MCF 10A (cell line): ENCODE measurements around the gene HABP2. TPM values are rescaled to one million over a fixed set of nuclear protein-coding genes. Genes with fewer than 3 reads are reported as not detected.

Experiments
- BruUV-seq: library from RNA; stranded (reverse); fragments of 400-500 nt; replicated peaks from 2 replicates; lab custom pipeline; 2021; lab: Mats Ljungman, UMichigan
- CTCF ChIA-PET: fragments of 300-600 bp; sonication (Branson Sonifier 250); formaldehyde crosslinking; extraction: SDS; loops from one replicate; lab custom pipeline; 2021; ENCODE audit warnings: antibody characterized with exemption, inconsistent platforms; lab: Yijun Ruan, JAX
- POLR2A ChIA-PET: fragments of 300-600, 350-650 bp; sonication (Branson Sonifier 250); formaldehyde crosslinking; extraction: SDS; loops from one replicate; lab custom pipeline; 2020; ENCODE audit warnings: antibody characterized with exemption, inconsistent platforms; lab: Yijun Ruan, JAX
- DNase-seq: peaks from one replicate; pipeline ENCODE4 v3.0.0-alpha.2; 2018; ENCODE audit not compliant: unreplicated experiment
- H3K27ac Mint-ChIP-seq: one replicate; pipeline ENCODE4 v1.8.0; 2022; ENCODE audit warnings: mild to moderate bottlenecking, low read depth, mixed read lengths; ENCODE audit not compliant: unreplicated experiment
- H3K27me3 Mint-ChIP-seq: one replicate; pipeline ENCODE4 v1.8.0; 2022; ENCODE audit warnings: mixed read lengths; ENCODE audit not compliant: insufficient read depth, unreplicated experiment
- H3K36me3 Mint-ChIP-seq: one replicate; pipeline ENCODE4 v1.8.0; 2022; ENCODE audit warnings: mild to moderate bottlenecking, moderate library complexity, mixed read lengths; ENCODE audit not compliant: insufficient read depth, unreplicated experiment
- H3K4me1 Mint-ChIP-seq: one replicate; pipeline ENCODE4 v1.8.0; 2022; ENCODE audit warnings: mixed read lengths; ENCODE audit not compliant: insufficient read depth, unreplicated experiment
- H3K4me3 Mint-ChIP-seq: one replicate; pipeline ENCODE4 v1.8.0; 2022; ENCODE audit warnings: mild to moderate bottlenecking, moderate library complexity, mixed read lengths; ENCODE audit not compliant: unreplicated experiment
- H3K9me3 Mint-ChIP-seq: one replicate; pipeline ENCODE4 v1.8.0; 2022; ENCODE audit warnings: mixed read lengths; ENCODE audit not compliant: unreplicated experiment
- intact Hi-C: fragments of 100-400 bp; cut with micrococcal nuclease; formaldehyde crosslinking; loops from 2 replicates; pipeline ENCODE4 v1.14.1; 2022
- total RNA-seq: library from RNA; stranded (reverse); gene quantifications from 2 replicates; pipeline ENCODE4 v1.2.3, GENCODE V29; 2022
- TF ChIP-seq, protein P1 (sequence below): fragments of 200-600 bp; IDR thresholded peaks from one replicate; pipeline ENCODE4 v1.8.0; 2022; ENCODE audit warnings: antibody characterized with exemption, mild to moderate bottlenecking; ENCODE audit not compliant: unreplicated experiment

HABP2 gene
- total RNA-seq, 1 experiment from 2014 or later = not detected

DNA sequence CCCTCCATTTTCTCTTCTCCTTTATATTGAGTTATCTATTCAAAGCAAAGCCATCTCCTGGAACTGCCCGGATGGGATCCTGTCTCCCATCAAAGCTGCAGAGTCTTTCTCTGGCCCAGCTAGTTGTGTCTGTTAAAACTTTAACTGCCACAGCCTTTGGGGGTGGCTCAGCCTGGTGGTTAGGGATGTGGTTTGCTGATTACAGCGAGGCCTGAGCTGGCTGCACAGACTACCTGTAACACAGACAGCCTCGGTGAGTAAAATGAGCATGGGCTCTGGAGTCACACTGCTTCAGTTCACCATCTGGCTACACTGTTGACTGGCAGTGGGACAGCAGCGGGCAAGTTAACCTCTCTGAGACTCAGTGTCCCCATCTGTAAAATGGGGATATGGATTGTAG, 18.4 kb upstream of the HABP2 start:
- H3K27me3 Mint-ChIP-seq = peaks cover 63% of the 10 kb centered on the region
- intact Hi-C loops = no loop called here
- no peak overlapping the region for H3K4me3 Mint-ChIP-seq

DNA sequence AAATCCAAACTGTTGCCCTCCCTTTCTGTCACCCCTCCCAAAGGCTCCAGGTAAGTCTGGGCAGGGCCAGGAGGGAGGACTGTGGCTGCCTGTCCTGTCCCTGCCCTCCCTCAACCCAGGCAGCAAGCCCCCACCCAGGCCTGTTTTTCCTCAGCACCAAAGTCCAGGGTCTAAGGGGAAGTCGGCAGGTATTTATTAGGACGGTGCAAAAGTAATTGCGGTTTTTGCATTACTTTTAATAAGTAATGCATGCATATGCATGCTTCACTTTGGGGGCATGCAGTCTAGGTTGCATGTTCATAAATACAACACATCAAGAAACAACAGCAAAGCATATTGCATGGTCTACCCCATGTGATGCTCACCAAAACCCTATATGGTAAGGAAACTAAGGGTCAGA, 15.2 kb upstream of the HABP2 start:
- ChIA-PET CTCF (interaction anchor here (0.8 kb wide), 1 partner anchor 9 kb away, joined by 3 read pairs; no protein-coding TSS in a partner anchor), POLR2A (no interaction called here)
- H3K27me3 Mint-ChIP-seq = peaks cover 41% of the 10 kb centered on the region
- TF ChIP-seq, protein P1, sequence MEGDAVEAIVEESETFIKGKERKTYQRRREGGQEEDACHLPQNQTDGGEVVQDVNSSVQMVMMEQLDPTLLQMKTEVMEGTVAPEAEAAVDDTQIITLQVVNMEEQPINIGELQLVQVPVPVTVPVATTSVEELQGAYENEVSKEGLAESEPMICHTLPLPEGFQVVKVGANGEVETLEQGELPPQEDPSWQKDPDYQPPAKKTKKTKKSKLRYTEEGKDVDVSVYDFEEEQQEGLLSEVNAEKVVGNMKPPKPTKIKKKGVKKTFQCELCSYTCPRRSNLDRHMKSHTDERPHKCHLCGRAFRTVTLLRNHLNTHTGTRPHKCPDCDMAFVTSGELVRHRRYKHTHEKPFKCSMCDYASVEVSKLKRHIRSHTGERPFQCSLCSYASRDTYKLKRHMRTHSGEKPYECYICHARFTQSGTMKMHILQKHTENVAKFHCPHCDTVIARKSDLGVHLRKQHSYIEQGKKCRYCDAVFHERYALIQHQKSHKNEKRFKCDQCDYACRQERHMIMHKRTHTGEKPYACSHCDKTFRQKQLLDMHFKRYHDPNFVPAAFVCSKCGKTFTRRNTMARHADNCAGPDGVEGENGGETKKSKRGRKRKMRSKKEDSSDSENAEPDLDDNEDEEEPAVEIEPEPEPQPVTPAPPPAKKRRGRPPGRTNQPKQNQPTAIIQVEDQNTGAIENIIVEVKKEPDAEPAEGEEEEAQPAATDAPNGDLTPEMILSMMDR = no peak
- no peak overlapping the region for H3K27ac Mint-ChIP-seq
- no TSS peak for BruUV-seq
- no peaks in the 10 kb centered on the region for H3K36me3 Mint-ChIP-seq
- intact Hi-C loops = no loop called here
- no peaks in the 10 kb centered on the region for H3K9me3 Mint-ChIP-seq
- H3K4me3 Mint-ChIP-seq = no peak overlapping the region
- no peak for DNase-seq
- H3K4me1 Mint-ChIP-seq = peaks cover 16% of the 10 kb centered on the region

More for the DNA sequence above, 18.4 kb upstream of the HABP2 start:
- Mint-ChIP-seq H3K4me1 (peaks cover 10% of the 10 kb centered on the region), H3K9me3 (no peaks in the 10 kb centered on the region), H3K27ac (no peak overlapping the region), H3K36me3 (no peaks in the 10 kb centered on the region)
- no TSS peak for BruUV-seq
- DNase-seq = no peak
- POLR2A ChIA-PET = no interaction called here
- TF ChIP-seq, protein P1 = no peak
- CTCF ChIA-PET = no interaction called here

DNA sequence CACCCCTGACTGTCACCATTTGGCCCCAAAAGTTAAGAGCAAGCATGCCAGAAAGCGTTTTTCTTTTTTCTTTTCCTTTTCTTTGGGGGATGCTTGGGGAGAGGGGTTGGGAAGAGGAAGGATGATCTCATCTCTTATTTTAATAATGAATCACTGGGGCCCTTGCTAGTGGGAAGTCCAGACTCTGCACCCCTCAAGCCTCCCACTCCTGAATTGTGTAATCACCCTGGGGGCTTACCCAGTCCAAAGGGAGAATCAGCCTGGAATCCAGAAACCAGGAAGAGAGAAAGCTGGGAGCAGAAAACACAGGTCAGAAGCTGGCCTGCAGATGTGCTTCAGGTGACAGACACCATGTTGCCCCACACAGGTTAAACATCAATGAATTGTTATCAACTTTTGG, 14.7 kb upstream of the HABP2 start:
- intact Hi-C loops = no loop called here
- no peaks in the 10 kb centered on the region for H3K9me3 Mint-ChIP-seq
- no peaks in the 10 kb centered on the region for H3K36me3 Mint-ChIP-seq
- peaks cover 16% of the 10 kb centered on the region for H3K4me1 Mint-ChIP-seq
- no peak overlapping the region for H3K27ac Mint-ChIP-seq
- no peak overlapping the region for H3K4me3 Mint-ChIP-seq
- peak; percentile 36 for DNase-seq
- H3K27me3 Mint-ChIP-seq = peaks cover 38% of the 10 kb centered on the region
- ChIA-PET CTCF (interaction anchor here (1.3 kb wide), 1 partner anchor 16 kb away, joined by 3 read pairs; no protein-coding TSS in a partner anchor), POLR2A (no interaction called here)
- BruUV-seq = no TSS peak
- TF ChIP-seq, protein P1 = no peak

DNA sequence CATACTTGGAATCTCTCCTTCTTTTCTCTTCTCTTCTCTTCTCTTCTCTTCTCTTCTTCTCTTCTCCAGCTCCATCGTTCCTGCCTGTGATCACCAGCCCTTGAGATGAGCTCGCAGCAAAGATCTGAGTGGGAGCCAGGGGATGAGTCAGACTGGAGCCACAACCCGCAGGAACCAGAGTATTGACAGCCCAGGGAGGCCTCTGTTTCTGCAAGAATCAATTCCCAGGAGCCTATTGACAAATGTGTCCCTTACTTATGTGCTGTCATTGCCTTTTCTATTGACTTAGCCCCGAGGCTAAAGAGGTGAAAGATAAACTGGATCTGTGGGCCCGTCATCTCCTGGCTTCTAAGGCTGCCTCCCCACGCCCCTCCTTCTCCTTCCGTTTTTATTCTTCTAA, 13.1 kb upstream of the HABP2 start:
- TF ChIP-seq, protein P1 = no peak
- peak; percentile 42 for DNase-seq
- no peak overlapping the region for H3K4me3 Mint-ChIP-seq
- ChIA-PET POLR2A (no interaction called here), CTCF (interaction anchor here (0.6 to 1.3 kb wide), 3 partner anchors 17 to 199 kb away, joined by 3 read pairs; no protein-coding TSS in a partner anchor)
- no peak overlapping the region for H3K27ac Mint-ChIP-seq
- no TSS peak for BruUV-seq
- no peaks in the 10 kb centered on the region for H3K36me3 Mint-ChIP-seq
- intact Hi-C loops = no loop called here
- no peaks in the 10 kb centered on the region for H3K9me3 Mint-ChIP-seq
- peaks cover 38% of the 10 kb centered on the region for H3K27me3 Mint-ChIP-seq
- H3K4me1 Mint-ChIP-seq = peaks cover 16% of the 10 kb centered on the region
